ENCODE measurements around the gene SDR42E1. TPM values are rescaled to one million over a fixed set of nuclear protein-coding genes. Genes with fewer than 3 reads are reported as not detected.

SDR42E1 gene
- under 0.01 TPM in 1 of 2 replicates, not detected in the other for total RNA-seq

DNA sequence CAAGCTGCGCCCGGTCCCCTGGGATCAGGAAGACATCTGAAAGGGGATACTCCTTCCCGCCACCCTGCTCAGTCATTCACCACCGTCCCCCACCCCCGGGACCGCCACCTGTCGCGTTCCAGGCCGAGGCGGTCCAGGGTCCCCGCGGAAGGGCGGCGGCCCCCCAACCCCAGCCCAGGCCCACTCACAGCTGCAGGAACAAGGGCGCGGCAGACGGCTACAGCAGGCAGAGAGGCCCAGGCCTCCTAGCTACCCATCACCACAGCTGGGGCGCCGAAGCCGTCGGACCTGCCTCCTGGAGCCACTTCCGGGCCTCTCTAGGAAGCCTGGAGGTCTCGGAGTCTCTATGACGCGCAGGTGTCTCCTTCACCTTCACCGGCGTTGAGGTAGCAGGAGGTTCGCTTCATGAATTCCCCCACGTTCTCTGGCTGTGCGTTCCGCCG, at the start of gene SDR42E1:
SDR42E1 (minus strand) TSS at position 272 of the 443 bp plus-strand sequence. CDS start 10,612 bp downstream, outside the sequence.

DNA sequence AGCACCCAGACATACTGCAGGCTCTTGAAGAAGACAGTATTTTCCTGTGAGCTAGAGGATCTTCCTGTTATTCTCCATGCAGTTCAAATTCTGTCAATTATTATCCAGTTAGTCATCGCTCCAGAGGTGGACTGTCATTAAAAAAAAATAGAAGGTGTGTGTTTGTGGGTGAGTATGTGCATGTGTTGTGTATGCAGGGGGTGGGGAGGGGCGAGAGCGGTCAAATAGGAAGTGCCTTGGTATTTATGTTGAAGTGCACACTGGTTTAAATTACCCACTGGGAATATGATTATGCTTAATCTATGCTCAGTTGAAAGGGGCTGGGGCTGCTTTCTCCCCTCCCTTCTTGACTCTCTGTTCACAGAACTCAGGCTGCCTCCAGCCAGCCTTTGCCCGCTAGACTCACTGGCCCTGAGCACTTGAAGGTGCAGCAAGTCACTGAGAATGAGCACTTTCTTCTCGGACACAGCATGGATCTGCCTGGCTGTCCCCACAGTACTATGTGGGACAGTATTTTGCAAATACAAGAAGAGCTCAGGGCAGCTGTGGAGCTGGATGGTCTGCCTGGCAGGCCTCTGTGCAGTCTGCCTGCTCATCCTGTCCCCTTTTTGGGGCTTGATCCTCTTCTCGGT, 23.8 kb upstream of the SDR42E1 start, which contains the start of gene HSD17B2:
HSD17B2 (plus strand) TSS at position 273 of the 632 bp plus-strand sequence; CDS start at position 445, 172 bp downstream.

Other genes with a start within 250 kb of the SDR42E1 start
- gene PLCG2, start 232.2 kb downstream of the SDR42E1 start, total RNA-seq, result under 0.01 and 0.59 TPM in 2 replicates
- not detected in 2 replicates for gene HSD17B2, start 23.8 kb upstream of the SDR42E1 start, total RNA-seq
- gene MPHOSPH6, start 158.8 kb upstream of the SDR42E1 start, total RNA-seq, result 23.1 and 25.0 TPM in 2 replicates